Measurements from ENCODE around the gene TSPEAR.
"Not testable (repeated sequence)": the region's sequence is repeated elsewhere in the genome, so short reads cannot be mapped to it uniquely, and the experiment has no call there.

TSPEAR gene

DNA sequence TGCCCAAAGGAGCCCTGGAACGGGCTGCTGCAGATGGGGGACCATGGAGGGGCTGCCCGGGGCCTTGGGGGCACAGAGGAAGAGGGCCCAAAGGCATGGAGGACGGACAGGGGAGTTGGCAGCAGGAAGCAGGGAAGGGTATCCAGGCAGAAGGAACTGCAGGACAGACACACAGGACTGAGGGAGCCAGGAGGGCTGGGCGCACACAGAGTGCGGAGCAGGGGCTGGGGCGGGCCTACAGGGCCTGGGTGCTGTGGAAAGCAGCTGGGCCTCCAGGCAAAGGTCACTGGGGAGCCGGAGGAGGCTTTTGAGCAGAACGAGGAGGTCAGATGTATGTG is 199.5 kb downstream of the TSPEAR start:
- no peak for DNase-seq

GRCh38 chr21:44511219-44511937 is 200.0 kb downstream of the TSPEAR start:
- DNase-seq = no peak

DNA sequence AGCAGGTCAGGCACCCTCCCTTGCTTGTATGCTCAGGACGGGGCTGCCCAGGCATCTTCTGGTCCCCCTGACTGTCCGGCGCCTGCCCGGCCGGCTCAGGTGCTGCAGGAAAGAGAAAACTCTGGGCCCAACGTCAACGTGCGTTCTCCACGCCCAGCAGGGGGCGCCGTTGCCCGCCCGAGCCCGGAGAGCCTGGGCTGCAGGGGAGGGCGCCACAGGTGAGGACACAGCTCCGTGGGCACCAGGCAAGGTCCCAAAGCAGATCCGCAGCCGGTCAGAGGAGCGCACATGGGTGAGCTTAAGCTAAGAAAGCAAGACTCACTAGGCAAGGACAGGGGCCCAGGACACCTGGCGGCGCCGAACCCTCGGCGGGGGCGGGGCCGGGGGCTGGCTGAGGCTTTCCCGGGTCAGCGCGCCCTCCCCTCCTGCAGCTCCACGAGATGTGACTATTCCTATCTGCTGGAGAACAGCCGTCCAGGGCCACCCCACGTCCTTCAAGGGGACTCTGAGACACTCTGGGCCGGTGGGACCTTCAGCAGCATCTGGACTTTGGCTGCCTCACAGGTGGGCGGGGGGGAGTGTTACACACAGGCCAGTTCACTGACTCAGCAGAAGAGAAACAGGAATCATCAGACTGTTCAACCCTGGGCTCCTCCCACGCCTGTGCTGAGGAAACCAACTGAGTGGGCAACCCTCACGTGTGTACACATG is 200.7 kb downstream of the TSPEAR start:
- peak; percentile 70 to 77 (median 72) for DNase-seq

- no peak for DNase-seq
Measured at GRCh38 chr21:44510109-44510507, 201.3 kb downstream of the TSPEAR start.

GRCh38 chr21:44509539-44509938 is 201.8 kb downstream of the TSPEAR start:
- DNase-seq = no peak

- DNase-seq = no peak
Measured at GRCh38 chr21:44508711-44509445, 202.5 kb downstream of the TSPEAR start.

- no peak for DNase-seq
Measured at GRCh38 chr21:44508426-44508710, 203.0 kb downstream of the TSPEAR start.

GRCh38 chr21:44507673-44508425 is 203.5 kb downstream of the TSPEAR start:
- no peak for DNase-seq

DNA sequence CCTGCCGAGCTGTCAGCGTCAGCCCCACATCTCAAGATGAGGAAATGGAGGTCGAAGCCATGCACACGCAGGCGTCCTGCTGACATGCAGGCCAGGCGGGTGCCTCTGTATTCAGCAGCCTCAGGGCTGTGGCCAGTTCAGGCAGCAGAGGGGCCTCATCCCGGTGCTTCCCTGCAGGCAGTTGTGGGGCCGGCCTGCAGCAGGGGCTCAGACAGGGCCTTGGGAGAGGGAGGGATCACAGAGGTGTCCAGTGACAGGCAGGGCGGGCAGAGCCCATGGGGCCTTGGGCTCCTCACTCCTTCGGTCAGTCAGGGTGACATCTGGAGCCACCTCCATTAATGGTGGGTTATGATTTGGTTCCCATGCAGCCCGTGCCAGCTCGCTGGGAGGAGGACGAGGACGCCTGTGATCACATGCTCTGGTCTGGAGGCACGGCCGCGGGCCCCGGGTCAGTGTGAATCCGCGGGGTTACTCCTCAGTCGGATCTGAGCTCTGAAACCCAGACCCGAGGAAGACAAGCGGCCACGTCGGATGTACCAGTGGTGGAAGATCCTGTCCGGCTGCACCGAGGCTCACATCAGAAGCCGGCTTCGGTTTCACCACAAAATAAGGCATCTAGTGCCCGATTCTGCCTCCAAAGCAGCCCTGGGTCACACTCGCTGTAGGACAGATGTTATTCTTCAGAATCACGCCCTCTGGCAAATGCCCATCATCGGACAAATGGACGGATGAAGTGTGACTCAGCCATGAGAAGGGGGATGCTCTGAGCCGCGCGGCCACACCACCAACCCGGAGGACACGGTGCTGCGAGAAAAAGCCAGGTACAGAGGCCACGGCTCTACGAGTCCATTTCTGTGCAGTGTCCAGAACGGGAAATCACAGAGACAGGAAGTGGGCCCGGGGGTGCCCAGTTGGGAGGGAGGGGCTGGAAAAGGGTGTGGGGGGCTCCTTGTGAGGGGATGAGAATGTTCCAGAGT is 204.8 kb downstream of the TSPEAR start:
- no peak for DNase-seq

DNA sequence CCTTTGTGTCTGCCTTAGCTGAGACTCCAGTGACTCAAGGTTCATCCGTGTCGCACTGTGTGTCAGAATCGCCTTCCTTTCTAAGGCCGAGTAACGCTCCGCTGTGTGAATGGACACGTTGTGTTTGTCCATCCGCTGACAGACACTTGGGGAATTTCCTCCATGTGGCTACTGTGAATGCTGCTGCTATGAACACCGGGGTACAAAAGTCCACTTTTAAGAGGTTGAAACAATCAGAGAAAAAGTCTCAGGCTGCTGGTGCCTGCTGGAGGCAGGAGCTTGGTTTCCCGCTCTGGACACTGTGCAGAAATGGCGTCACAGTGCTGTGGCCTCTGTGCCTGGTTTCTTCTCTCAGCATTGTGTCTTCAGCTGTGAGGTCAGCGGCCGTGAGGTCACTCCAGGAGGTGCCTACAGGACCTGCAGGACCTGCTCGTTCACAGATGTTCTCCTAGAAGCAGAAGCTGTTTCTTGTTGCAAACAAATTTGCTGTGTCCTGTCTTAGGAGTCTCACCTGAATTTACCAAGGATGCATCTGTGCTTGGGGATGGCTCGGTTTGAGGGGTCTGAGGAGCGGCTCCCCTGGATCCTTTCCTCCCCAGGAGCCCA is 205.6 kb downstream of the TSPEAR start:
- DNase-seq = no peak

DNA sequence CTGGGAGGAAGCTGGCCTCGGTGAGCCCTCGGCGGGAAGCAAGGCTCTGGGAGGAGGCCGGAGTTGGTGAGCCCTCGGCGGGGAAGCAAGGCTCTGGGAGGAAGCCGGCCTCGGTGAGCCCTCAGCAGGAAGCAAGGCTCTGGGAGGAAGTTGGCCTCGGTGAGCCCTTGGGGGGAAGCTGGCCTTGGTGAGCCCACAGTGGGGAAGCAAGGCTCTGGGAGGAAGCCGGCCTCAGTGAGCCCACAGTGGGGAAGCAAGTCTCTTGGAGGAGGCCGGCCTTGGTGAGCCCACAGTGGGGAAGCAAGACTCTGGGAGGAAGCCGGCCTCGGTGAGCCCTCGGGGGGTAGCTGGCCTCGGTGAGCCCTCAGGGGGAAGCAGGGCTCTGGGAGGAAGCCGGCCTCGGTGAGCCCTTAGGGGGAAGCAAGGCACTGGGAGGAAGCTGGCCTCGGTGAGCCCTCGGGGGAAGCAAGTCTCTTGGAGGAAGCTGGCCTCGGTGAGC is 207.4 kb downstream of the TSPEAR start:
- no peak for DNase-seq

DNA sequence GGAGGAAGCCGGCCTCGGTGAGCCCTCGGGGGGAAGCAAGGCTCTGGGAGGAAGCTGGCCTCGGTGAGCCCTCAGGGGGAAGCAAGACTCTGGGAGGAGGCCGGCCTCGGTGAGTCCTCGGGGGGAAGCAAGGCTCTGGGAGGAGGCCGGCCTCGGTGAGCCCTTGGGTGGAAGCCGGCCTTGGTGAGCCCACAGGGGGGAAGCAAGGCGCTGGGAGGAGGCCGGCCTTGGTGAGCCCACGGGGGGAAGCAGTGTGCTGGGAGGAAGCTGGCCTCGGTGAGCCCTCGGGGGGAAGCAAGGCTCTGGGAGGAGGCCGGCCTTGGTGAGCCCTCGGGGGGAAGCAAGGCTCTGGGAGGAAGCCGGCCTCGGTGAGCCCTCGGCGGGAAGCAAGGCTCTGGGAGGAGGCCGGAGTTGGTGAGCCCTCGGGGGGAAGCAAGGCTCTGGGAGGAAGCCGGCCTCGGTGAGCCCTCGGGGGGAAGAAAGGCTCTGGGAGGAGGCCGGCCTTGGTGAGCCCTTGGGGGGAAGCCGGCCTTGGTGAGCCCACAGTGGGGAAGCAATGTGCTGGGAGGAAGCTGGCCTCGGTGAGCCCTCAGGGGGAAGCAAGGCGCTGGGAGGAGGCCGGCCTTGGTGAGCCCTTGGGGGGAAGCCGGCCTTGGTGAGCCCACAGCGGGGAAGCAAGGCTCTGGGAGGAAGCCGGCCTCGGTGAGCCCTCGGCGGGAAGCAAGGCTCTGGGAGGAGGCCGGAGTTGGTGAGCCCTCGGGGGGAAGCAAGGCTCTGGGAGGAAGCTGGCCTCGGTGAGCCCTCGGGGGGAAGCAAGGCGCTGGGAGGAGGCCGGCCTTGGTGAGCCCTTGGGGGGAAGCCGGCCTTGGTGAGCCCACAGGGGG is 208.1 kb downstream of the TSPEAR start:
- DNase-seq = not testable (repeated sequence)

- DNase-seq = no peak
Measured at GRCh38 chr21:44502171-44502958, 209.0 kb downstream of the TSPEAR start.

- no peak for DNase-seq
Measured at GRCh38 chr21:44500111-44500510, 211.3 kb downstream of the TSPEAR start.

DNA sequence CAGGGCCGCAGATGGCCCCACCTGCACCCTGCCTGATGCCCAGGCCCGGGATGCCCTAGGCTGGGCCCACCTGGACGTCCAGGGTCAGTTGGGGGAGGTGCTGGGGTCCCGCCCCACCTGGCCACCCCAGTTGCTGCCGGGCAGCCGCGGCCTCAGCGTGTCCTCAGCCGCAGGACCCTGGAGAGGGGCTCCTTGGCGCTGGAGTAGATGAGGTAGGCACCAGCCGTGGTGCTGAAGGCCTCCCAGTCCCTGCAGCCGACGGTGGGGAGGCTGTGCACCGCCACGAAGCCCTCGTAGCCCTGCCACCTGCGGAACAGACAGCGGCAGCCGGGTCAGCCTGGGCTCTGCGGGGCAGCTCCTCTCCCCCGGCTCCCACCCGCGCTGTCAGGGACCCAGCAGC is 211.7 kb downstream of the TSPEAR start:
- DNase-seq = no peak

DNA sequence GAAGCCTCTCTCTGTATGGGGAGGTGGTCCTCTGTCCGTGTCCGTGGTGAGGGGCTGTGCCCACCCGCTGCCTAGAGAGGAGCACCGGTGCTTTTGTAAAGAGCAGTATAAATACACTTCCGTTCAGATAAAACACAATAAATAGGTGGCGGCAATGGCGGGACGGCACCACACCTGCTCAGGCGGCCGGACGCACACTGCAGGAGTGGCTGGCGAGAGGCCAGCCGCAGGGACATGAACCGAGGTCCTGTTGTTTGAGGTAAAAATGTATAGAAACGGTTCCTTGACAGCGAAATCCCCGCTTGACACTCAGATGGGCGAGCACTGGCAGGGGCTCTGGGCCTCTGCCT is 212.2 kb downstream of the TSPEAR start:
- no peak for DNase-seq

DNA sequence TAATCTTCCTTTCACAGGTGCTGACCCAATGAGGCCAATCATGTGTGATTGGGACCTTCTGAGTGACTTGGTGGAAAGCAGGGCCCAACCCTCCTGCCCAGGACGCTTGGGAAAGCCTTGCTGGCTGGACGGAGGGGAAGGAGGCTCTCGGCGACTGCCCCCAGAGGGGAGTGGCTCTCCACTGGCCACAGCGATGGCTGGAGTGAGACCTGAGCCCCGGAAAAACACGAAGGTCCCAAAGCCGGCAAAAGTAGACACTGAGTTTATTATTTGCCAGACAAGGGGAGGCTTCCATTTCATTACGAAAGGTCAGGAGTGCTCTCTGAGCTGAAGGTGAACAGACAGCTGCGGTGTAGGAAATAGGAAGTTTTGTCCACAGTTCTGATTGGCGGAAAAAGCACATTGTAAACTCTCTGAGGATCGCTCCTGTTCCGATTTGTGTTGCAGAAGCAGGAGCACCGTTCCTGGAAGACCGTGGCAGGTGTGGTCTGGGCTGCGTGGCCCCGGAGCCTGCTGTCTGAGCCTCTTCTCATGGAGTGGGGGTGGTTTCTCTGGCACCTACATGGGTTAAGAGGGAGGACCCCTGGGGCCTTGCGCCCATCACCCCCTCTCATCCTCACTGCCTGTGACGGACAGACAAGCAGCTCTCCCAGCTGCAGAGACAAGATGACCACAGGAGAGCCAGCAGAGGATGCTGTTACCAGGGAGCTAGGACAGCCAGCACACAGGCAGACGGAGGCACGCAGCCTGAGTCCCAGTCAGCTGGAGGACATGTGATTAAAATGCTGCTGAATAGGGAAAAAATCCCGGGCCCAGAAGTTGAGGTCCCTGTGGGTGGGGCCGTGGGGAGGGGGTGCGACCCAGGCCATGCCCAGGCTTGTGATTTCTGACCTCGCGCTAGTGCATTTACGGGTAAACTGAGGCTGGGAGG is 212.8 kb downstream of the TSPEAR start:
- no peak for DNase-seq

- no peak for DNase-seq
Measured at GRCh38 chr21:44497703-44498126, 213.7 kb downstream of the TSPEAR start.
